ENCODE data around the gene NR2E3. TPM values are rescaled to one million over a fixed set of nuclear protein-coding genes. Genes with fewer than 3 reads are reported as not detected.

Gene NR2E3
- total and polyA plus RNA-seq, 2 of the 4 experiments (the other 2 are of a cell fraction): under 0.01 to 0.29 TPM

- TF ChIP-seq ELK1 (IDR thresholded peaks at IDR 0.05; ENCODE audit: borderline replicate concordance, low read depth, low read length) (no peak), CEBPB (IDR thresholded peaks at IDR 0.05; ENCODE audit: low read depth, low read length) (no peak)
Measured at GRCh38 chr15:71789616-71790015, 20.7 kb upstream of the NR2E3 start (continued).

- H2BK15ac ChIP-seq (ENCODE audit: low read depth, low read length): no peak overlapping the region
- H2AK5ac ChIP-seq (ENCODE audit: low read depth, low read length): peak overlapping the region; percentile 25; the same call in 1 of the 2 replicates
- ChIA-PET POLR2A (ENCODE audit: unreplicated experiment) (no interaction called here), CTCF (no interaction called here)
- H3K56ac ChIP-seq (ENCODE audit: extremely low read depth, insufficient read depth, low read length): no peak overlapping the region
- peaks cover 21% of the 10 kb centered on the region for H3K9me1 ChIP-seq (ENCODE audit: insufficient read depth, low read length)
- no peak overlapping the region for H2AFZ ChIP-seq (replicated peaks; ENCODE audit: low read length, poor library complexity)
- H2BK120ac ChIP-seq (ENCODE audit: low read depth, low read length): no peak overlapping the region
- no peak overlapping the region for H4K91ac ChIP-seq (ENCODE audit: insufficient read depth, low read depth, low read length)
- no peak overlapping the region for H3K4ac ChIP-seq (ENCODE audit: low read depth, low read length)
- H4K8ac ChIP-seq (ENCODE audit: low read depth in 2 of 2, low read length in 2 of 2): no peak overlapping the region; a peak in 1 of 4 replicates
- ATAC-seq (ENCODE audit: low read depth) (peak; percentile 32), DNase-seq (peak; percentile 41)
- dilution Hi-C loops (cut with HindIII; ENCODE audit: low sequenced_read_pairs, unreplicated experiment): no loop called here
- no peak overlapping the region for H3K27ac ChIP-seq (ENCODE audit: insufficient read depth, low read length)
- no peaks in the 10 kb centered on the region for H3K79me1 ChIP-seq (ENCODE audit: low read depth in 1 of 2, low read length in 2 of 2)
- H3K18ac ChIP-seq (ENCODE audit: low read depth, low read length): no peak overlapping the region
- in situ Hi-C loops (cut with MboI; ENCODE audit: low sequenced_read_pairs): no loop called here
- no peak overlapping the region for H2AK9ac ChIP-seq (replicated peaks; ENCODE audit: low read depth, low read length, poor library complexity)
- no peak overlapping the region for H4K5ac ChIP-seq (ENCODE audit: low read depth, low read length)
- intact Hi-C loops (cut with micrococcal nuclease): no loop called here
- no peak overlapping the region for H2BK5ac ChIP-seq (ENCODE audit: low read depth, low read length, poor library complexity, severe bottlenecking)
- no peaks in the 10 kb centered on the region for H3K36me3 ChIP-seq (ENCODE audit: control insufficient read depth, insufficient read depth, low read length)
- no peak overlapping the region for H3K9ac ChIP-seq (ENCODE audit: low read depth, low read length)
- peaks cover 4% of the 10 kb centered on the region; the same call in 1 of the 2 replicates for H4K20me1 ChIP-seq (ENCODE audit: insufficient read depth, low read length)
- BruUV-seq (replicated peaks): no TSS peak
- H3K9me3 ChIP-seq (ENCODE audit: control insufficient read depth, insufficient read depth, low read length): no peaks in the 10 kb centered on the region
- H3K4me3 ChIP-seq (ENCODE audit: insufficient read depth, low read depth, low read length): no peak overlapping the region
- no peak overlapping the region for H2BK20ac ChIP-seq (ENCODE audit: low read depth, low read length)
- H3K23ac ChIP-seq (ENCODE audit: low read depth, low read length): no peak overlapping the region
- no peak overlapping the region for H3K14ac ChIP-seq (replicated peaks; ENCODE audit: low read depth, low read length)
- H3K4me2 ChIP-seq (ENCODE audit: low read depth, low read length): no peak overlapping the region
- peaks cover 11% of the 10 kb centered on the region for H3K4me1 ChIP-seq (ENCODE audit: control insufficient read depth, insufficient read depth, low read length)
- WGBS, 2 experiments (ENCODE audit: extremely low coverage in 2 of 2, insufficient read length in 1 of 2): 100% methylated on average over 1 of the region's 10 CpGs; no CpG with 5 or more reads in 1 of the 2 experiments
- H3K27me3 ChIP-seq (ENCODE audit: control insufficient read depth, insufficient read depth, low read length): no peaks in the 10 kb centered on the region
- no peak for TF ChIP-seq MAFK (IDR thresholded peaks at IDR 0.05; ENCODE audit: low read depth, low read length)
- no peak for TF ChIP-seq CTCF (conservative IDR thresholded peaks at IDR 0.05; ENCODE audit: low read depth, low read length)
- TF ChIP-seq FOS (IDR thresholded peaks at IDR 0.05; ENCODE audit: low read depth, low read length): no peak
- TF ChIP-seq POLR2A (IDR thresholded peaks at IDR 0.05; ENCODE audit: low read depth, low read length): no peak
- no peak for TF ChIP-seq ELK1 (IDR thresholded peaks at IDR 0.05; ENCODE audit: borderline replicate concordance, low read depth, low read length)
- no peak for TF ChIP-seq SMC3 (IDR thresholded peaks at IDR 0.05; ENCODE audit: low read depth, low read length)
- TF ChIP-seq NFE2L2 (IDR thresholded peaks at IDR 0.05; ENCODE audit: low read depth, low read length): no peak
- no peak for TF ChIP-seq CHD1 (IDR thresholded peaks at IDR 0.05; ENCODE audit: low read depth, low read length)
- no peak for TF ChIP-seq RFX5 (IDR thresholded peaks at IDR 0.05; ENCODE audit: low read depth, low read length)
- no peak for TF ChIP-seq RAD21 (IDR thresholded peaks at IDR 0.05; ENCODE audit: low read length)
- TF ChIP-seq CEBPB (IDR thresholded peaks at IDR 0.05; ENCODE audit: low read depth, low read length): no peak
- no peak for TF ChIP-seq MXI1 (IDR thresholded peaks at IDR 0.05; ENCODE audit: borderline replicate concordance, low read depth, low read length)
- TF ChIP-seq BHLHE40 (IDR thresholded peaks at IDR 0.05; ENCODE audit: low read depth, low read length): no peak
- TF ChIP-seq MAZ (IDR thresholded peaks at IDR 0.05; ENCODE audit: borderline replicate concordance, low read depth, low read length): no peak
Measured at GRCh38 chr15:71790081-71790480, 20.3 kb upstream of the NR2E3 start.
